Measurements from ENCODE around the gene TNFRSF8.
A peak's percentile ranks its signal among the peaks of the same experiment; 100 is the strongest.

TNFRSF8 gene

DNA sequence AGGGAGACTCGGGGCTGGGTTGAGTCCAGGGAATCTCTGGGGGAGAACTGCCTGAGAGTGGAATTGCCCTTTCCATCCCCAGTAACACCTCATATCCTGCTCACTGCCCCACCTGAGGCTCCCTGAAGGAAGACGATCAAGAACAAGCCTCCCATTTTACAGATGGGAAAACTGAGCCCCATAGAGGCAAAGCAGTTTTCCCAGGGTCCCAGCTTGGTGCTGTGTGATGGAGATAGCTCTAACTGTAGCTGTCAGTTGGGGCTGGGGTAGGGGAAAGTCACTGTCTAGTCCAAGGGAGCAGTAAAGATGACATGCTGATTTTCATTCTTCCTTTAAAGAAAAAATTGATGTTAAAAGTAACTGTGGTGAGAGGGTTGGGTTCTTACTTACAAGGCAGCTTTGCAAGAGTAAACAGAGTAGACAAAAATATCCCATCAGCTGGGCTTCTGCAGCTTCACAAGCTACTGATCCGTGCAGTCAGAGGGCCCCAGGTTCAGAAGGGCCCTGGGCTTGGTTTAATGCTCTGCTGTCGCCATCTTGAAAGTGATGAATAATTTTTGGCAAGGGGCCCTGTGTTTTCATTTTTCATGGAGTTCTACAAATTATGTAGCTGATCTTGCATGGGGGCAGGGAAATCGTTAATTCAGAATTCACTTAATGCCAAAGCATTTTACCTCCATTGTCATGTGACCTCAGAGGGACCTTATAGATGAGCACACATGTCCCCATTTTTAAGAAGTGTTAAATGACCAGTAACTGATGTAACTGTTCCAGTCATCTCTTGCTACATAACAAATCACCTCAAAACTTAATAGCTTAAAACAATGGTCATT is 86.1 kb downstream of the TNFRSF8 start:
- DNase-seq (ENCODE audit: low read depth) = no peak
- H3K4me3 ChIP-seq (ENCODE audit: low read depth, low read length) = no peak overlapping the region

DNA sequence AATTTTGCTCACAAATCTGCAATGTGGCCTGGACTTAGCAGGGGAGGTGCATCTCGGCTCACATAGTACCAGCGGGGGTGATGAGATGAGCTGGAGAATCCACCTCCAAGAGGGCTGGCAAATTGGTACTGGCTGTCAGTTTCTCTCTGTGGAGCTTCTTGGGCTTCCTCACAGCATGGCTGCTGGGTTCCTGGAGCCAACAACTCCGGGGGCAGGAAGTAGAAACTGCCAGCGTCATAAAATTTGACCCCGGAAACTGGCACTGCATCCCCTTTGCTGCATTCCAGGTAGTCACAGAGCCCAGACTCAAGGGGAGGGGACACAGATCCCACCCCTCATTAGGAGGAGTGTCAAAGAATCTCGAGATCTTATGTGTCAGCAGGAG is 86.7 kb downstream of the TNFRSF8 start:
- DNase-seq (ENCODE audit: low read depth) = no peak
- no peak overlapping the region for H3K4me3 ChIP-seq (ENCODE audit: low read depth, low read length)

DNA sequence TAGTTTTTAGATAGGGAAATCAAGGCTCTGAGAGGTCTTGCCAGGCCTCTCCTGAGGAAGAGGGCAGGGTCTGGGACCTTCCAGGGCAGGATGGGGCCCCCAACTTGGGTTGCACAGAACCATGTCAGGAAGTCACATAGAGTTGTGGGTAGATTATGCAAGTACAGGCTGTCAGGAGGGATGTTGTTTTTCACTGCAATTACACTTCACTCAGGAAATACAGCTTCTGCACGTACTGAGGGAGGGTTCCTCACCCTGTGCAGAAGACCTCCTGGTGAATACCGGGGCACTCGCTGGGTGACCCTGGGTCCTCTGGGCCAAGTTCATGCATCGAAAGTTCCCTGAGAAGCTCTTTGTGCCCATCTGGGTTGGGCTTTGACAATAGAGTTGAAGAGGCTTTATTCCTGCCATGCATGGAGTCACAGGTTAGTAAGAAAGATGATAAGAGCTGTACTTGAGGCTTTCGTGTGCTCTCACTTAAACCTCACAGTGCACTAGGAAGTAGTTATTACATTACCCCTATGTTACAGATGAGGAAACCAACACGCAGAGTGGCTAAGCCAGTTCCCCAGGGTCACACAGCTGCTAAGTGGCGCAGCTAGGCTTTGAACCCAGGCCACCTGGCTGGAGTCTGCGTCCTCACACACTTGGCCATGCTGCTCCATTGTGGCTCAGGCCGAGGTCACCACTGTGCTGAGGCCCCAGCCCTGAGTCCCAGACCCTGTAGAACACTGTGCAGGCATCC is 87.5 kb downstream of the TNFRSF8 start:
- no peak for DNase-seq (ENCODE audit: low read depth)
- H3K4me3 ChIP-seq (ENCODE audit: low read depth, low read length) = no peak overlapping the region

DNA sequence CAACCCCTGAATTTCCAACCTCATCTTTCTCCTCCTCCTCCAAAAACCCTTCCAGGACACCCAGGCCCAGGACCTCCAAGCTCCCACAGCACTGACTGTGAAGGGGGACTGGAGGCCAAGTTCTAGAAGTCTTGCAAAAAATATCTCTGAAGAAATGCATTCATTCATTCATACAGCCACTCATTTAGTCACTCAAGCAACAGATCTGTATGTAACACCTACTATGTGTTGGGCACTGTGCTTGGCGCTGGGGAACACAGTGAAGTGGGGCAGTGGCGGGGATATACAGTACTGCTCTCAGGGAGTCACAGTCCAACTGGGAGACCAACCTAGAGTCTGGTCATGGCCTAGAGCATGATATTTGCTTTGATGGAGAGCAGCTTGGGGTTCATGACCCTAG is 88.4 kb downstream of the TNFRSF8 start:
- DNase-seq (ENCODE audit: low read depth) = no peak
- H3K4me3 ChIP-seq (ENCODE audit: low read depth, low read length) = no peak overlapping the region

DNA sequence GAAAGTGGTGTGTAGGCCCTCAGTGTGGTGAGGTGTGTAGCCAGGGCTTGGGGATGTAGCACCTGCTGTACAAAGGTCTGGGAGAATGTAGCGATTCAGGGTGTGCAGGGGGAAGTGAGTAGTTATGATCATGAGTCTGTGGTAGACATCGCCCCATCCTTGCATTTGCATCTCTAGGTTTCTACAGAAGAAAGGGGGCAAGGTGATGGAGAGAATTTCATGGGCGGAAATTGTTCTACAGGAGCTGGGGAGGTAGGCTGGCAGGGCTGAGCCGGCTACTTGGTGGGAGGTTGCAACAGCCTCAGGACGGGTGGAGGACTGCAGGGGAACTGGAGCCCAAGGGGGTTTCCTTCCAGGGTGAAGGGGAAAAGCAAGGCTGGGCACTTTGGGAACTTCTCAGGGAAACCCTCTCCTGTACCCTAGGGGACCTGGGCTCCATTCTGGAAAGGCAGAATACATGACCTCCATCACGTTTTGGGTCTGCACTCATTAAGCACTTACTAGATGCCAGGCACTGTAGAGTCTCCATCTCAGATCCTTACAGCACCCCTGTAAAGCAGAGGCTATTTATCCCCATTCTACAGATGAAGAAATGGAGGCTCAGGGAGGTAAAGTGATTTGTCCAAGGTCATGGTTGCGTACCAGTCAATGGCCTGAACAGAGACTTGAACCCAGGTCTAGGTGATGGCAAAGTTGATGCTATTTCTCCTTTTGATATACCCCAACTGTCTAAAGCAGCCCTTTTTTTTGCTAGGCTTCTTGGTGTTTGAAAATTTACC is 89.2 kb downstream of the TNFRSF8 start:
- H3K4me3 ChIP-seq (ENCODE audit: low read depth, low read length) = no peak overlapping the region
- no peak for DNase-seq (ENCODE audit: low read depth)

DNA sequence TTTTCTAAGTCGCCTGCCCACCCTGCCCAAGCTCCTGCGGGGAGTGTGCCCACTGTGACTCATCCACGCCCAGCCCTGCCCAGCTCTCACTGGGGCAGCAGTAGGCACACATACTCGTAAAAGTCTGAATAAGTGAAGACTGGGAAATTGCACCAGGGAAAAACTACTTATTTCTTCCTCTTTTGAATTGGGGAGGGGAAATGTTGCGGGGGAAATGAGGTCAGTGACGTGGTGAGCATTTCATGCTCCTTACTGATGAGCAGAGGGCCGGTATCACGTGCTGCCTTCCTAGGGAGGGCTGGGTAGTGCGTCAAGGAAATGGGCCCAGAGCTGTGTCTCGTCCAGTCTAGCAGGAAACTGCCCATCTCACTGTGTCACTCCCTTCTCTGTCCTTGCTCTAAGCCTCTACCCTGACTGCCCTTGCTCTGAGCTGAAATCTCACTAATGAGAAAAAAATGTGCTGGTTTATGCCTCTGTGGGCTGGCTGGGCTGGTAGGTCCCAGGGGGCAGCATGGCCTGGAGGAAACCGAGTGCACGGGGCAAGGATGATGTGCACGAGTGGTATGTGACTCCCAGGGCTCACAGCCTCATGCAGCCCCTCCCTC is 90.2 kb downstream of the TNFRSF8 start:
- H3K4me3 ChIP-seq (ENCODE audit: low read depth, low read length) = no peak overlapping the region
- DNase-seq (ENCODE audit: low read depth) = peak; percentile 56

DNA sequence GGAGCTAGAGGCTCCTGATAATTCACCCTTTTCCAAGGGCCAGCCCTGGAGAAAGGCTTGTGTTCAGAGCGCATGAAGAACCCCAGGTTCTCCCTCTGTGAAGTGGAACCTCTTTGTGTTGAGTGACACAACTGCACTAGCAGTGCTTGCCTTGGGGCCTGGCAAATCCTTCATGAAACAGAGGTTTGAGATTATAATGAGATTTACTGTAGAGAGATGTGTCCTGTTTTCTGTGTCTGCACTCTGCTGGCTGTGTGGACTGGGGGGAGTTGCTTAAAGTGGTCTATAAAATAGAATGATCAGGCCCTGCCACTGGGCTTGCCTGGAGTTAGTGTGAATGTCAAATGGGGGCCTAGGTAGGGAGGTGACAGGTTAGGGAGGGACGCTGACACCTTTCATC is 92.2 kb downstream of the TNFRSF8 start:
- H3K4me3 ChIP-seq (ENCODE audit: low read depth, low read length) = no peak overlapping the region
- DNase-seq (ENCODE audit: low read depth) = no peak

DNA sequence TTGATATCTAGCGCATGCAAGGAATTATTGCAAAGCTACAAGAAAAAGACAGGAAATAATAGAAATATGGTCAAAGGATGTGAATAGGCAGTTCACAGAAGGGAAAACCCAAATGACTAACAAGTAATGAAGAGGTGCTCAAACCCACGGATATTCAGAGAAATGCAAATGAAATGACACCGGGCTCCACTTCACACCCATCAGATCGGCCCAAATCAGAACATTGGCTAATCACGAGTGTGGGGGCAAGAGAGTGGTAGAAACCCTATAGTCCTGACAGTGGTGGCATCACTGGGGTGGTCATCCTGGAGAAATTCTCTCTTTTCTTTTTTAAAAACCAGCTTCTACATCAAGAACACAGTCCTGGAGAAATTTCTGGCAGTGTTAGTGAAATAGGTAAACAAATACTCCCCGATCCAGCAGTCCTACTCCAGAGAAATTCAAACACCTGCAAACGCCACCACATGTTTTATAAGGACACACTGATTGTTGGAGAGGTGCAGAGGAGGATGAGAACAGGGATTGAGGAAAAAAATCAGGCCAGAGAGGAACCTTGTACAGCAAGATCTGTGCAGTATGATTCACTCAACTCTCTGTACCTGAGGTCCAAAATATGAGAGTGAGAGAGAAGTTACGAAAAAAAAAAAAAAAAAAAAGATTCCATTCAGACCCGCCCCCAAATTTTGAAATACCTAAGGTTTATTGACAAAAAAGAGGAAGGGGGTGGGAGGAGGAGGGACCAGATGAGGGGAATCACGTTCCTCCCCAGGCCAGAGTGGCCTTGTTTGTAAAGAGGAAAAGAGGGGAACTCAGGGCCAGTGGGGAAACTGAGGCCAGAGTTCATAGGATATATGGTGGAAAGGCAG is 94.5 kb downstream of the TNFRSF8 start:
- no peak overlapping the region for H3K4me3 ChIP-seq (ENCODE audit: low read depth, low read length)
- DNase-seq (ENCODE audit: low read depth) = no peak

DNA sequence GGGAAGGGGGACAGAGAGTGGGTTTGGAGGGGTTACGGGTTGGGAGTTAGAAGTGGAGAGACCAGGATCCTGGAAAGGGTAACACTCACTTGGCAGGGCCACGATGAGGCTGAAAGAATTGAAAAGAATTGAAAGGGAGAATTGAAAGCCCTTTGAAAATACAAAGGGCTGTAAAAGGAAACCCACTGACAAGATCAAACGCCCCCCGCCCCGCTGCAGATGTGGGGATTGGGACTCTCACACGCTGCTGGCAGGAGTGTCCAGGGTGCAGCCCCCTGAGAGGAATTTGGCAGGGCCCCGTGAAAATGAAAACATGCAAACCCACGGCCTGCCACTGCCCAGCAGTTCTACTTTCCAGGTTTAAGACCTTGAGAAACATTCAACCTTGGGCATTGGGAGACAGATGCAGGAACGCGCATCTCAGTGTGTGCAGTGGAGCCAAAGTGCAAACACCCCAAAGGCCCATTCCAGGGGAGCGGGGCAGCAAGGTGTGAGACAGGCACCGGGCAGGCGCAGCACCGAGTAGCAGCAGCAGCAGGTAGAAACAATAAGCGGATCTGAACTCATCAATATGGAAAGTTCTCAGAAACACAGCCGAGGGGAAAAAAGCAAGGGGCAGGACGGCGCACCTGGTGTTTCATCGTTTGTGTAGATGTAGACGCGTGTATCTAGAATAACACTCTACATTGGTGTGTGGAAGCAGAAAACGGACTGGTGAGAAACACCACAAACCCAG is 95.4 kb downstream of the TNFRSF8 start:
- no peak for DNase-seq (ENCODE audit: low read depth)
- no peak overlapping the region for H3K4me3 ChIP-seq (ENCODE audit: low read depth, low read length)

DNA sequence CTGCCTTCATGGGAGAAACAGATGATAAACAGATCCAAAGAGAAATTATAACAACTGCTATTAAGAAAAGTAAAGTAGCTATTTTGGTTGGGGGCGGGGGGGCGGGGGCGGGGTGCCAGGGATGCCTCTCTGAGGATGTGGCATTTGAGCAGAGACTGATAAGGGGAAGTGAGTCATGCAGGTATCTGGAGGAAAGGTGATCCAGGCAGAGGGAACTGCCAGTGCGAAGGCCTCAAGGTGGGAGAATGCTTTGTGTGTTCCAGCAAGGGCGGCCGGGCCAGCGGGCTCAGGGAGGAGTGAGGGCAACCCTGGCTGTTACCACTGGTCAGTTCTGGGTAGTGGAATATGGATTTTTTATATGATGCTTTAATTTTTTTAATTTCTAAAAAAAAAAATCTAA is 96.7 kb downstream of the TNFRSF8 start:
- H3K4me3 ChIP-seq (ENCODE audit: low read depth, low read length) = no peak overlapping the region
- DNase-seq (ENCODE audit: low read depth) = no peak

DNA sequence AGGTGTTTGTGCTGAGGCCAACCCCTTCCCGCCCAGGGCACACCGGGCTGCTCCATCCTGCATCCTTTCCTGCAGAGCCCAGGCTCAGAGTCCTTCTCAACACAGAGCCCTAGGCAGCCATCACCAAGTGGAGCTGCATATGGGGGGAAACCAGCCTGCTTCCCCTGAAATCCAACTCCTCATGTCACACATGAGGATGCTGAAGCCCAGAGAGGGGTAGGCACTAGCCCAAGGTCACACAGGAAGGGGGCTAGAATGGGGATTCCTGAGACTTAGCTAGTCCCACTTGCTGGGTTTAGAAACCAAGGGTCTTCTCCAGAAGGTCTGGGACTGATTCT is 98.2 kb downstream of the TNFRSF8 start:
- no peak for DNase-seq (ENCODE audit: low read depth)
- no peak overlapping the region for H3K4me3 ChIP-seq (ENCODE audit: low read depth, low read length)

DNA sequence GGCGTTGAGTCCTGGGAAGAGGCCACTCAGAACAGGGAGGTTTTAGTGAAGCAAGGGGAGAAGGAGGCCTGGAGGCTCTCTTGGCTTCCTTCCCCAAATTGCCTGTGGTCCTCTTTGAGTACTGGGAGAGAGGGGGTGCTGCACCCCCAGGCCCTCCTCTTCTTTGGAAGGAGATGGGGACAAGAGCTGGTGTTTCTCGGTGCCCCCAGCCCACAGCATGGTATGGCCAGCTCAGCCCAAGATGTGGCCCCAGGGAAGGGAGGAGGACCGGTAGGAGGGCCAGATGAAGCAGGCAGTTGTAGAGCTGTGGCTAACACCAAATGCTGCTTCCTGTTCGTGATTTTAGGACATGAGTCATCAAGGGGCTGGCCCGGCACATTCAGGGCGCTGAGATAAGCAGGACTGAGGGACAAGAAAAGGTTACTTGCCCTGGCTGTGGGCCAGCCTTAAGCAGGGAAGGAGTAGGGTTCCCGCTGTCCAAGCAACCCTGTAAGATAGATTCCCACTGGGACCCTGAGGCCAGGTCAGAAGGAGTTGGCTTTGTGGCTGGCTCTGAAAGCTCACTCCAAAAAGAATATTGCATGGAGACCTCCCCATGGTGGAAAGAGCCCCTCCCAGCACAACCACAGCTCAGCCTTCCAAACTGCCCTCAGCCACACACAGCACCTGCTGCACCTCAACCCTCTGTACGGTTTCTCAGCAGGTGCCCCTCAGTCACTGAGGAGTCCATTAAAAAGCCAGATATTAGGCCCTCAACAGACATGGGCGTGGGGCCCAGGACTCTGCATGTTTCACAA is 98.8 kb downstream of the TNFRSF8 start:
- peak; percentile 55 for DNase-seq (ENCODE audit: low read depth)
- H3K4me3 ChIP-seq (ENCODE audit: low read depth, low read length) = no peak overlapping the region

DNA sequence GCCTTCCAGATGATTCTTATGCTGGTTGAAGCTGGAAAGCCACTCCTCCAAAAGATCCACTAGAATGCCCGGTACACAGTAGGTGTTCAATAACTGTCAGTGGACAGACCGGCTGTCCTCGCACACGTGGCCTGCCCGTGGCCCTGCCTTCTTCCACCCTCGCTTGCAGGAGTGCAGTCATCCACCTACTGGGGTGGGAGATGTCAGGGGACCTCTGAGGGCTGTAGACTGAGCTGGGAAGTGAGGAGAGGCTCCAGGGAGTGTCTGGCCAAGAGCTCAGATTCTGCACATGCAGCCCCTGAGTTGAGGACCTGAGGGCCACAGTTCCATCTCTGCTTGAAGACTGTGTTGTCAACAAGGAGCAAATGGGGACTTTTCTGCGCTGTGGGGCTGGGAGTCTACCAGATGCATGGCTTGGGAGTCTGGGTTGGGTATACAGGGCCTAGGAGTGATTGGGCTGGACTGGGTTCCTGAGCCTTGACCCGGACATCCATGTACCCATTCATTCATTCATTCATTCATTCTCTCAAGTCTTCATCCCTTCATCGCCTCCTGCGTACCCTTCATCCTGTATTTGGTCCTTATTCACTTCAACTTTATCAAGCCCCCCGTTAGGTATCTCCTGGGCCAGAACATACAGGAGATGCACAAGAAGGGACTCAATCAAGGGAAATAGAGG is 99.5 kb downstream of the TNFRSF8 start:
- no peak for DNase-seq (ENCODE audit: low read depth)
- no peak overlapping the region for H3K4me3 ChIP-seq (ENCODE audit: low read depth, low read length)

DNA sequence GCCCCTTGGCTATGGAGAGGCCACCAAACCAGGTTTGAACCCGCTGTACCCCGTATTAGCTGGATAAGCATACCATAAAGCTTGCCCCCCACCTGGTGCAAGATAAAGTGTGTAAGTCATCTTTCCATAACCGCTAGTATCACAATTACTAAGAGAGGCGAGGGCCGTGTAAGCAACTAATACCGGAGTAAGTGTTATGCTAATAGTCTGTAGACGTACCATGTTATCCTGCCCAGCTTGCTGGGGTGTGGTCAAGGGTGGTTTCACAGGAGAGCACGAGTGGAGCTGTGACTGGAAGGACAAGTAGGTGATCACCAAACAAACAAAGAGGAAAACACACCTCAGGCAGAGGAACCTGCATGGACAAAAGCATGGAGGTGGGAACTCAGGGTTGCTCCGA is 100.1 kb downstream of the TNFRSF8 start:
- no peak overlapping the region for H3K4me3 ChIP-seq (ENCODE audit: low read depth, low read length)
- DNase-seq (ENCODE audit: low read depth) = no peak

DNA sequence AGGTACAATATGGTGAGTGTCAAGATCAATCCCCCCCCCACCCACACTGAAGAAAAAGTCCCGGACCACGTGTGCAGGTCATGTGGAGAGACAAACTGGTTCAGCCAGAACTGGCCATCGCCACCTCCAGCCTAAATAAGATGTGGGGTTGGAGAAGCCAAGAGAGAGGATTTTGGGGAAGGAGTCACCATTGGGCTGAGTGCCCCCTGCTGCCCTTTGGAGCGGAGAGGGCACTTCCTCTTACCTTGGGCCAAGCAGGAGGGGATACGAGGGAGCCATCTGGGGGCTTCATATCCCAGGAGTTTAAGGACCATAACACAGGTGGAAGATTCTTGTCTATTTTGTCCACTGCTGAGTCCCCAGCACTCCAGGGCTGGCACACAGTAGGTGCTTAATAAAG is 101.1 kb downstream of the TNFRSF8 start:
- no peak for DNase-seq (ENCODE audit: low read depth)

DNA sequence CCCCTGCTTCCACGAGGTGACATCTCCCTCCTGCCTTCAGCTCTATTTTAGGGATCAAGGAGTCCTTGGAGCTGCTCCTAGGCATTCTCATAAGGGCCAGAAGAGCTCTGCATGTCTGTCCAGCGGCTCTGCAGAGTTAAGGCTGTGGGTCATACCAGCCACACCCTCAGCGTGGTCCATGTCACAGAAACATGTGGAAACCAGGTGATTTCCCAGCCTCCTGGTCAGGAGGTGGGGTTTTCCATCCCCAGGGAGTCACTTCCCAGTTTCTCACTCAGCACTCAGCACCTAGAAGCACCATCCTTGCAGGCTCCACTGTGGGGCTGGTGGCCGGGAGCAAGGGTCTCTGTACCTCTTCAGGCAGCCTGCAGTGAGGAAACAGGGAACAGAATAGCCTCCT is 102.2 kb downstream of the TNFRSF8 start:
- H3K4me3 ChIP-seq (ENCODE audit: low read depth, low read length) = no peak overlapping the region
- no peak for DNase-seq (ENCODE audit: low read depth)

More for the DNA sequence above, 101.1 kb downstream of the TNFRSF8 start:
- no peak overlapping the region for H3K4me3 ChIP-seq (ENCODE audit: low read depth, low read length)

DNA sequence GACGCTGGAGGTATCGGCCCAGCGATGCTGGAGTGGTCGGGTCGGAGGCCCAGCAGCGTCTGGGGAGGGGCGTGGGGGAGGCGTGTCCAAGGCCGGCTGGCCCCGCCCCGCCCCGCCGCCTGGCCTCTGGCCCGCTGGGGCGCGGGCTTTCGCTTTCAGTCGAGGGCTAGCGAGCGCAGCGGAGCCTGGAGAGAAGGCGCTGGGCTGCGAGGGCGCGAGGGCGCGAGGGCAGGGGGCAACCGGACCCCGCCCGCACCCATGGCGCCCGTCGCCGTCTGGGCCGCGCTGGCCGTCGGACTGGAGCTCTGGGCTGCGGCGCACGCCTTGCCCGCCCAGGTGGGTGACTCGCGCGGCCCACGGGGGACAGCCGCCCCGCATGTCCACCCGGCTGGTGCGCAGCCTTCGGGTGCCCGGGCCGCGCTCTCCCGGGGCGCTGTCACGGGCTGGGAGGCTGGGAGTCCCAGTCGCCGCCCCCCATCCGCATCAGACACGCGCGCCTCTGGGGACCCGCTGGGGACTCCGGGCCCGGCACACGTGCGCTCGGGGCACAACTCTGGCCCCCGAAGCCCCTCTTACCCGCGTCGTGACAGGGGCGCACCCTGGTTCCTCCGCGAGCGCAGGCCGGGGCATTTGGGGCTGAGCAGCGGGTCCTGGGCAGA is 103.9 kb downstream of the TNFRSF8 start, which contains the start of gene TNFRSF1B:
Gene TNFRSF1B, plus strand, starts transcription at position 158 of the 659 bp plus-strand sequence. Its CDS starts 101 bp downstream, at position 259.
- no peak for DNase-seq (ENCODE audit: low read depth)
- peak within 1 kb of the TSS; percentile 64 for H3K4me3 ChIP-seq (ENCODE audit: low read depth, low read length)

Measured in skeletal muscle cell (primary cell).